Right cardiac atrium (tissue), 5 donors: Measurements from ENCODE around the gene CTAGE9. TPM values are rescaled to one million over a fixed set of nuclear protein-coding genes. Genes with fewer than 3 reads are reported as not detected.
A peak's percentile ranks its signal among the peaks of the same experiment; 100 is the strongest.
"Not testable (repeated sequence)": the region's sequence is repeated elsewhere in the genome, so short reads cannot be mapped to it uniquely, and the experiment has no call there.

ENCODE experiments used
- ATAC-seq, 2 donors: fragments of 200-7000 bp; cut with Tn5 transposase; one replicate each; pipeline versions ENCODE4 v1.8.0 to v1.9.1; 2020; ENCODE audit warnings: moderate library complexity in 2 of 2, mild to moderate bottlenecking in 1 of 2
- DNase-seq, 3 donors: peaks; one replicate each; pipeline ENCODE4 v3.0.0-alpha.2; 2020
- H3K27ac ChIP-seq: one replicate; pipeline ENCODE4 v1.5.1; 2013; ENCODE audit warnings: mild to moderate bottlenecking, low read length, control low read depth, moderate library complexity
- H3K27me3 ChIP-seq: one replicate; pipeline ENCODE4 v1.6.1; 2013; ENCODE audit not compliant: control insufficient read depth, insufficient read depth
- H3K4me1 ChIP-seq: one replicate; pipeline ENCODE4 v1.6.1; 2013; ENCODE audit warnings: low read length; ENCODE audit not compliant: control insufficient read depth, insufficient read depth
- H3K4me3 ChIP-seq: one replicate; pipeline ENCODE4 v1.5.1; 2013; ENCODE audit warnings: low read length, control low read depth
- H3K9me3 ChIP-seq: one replicate; pipeline ENCODE4 v1.6.1; 2013; ENCODE audit warnings: low read length; ENCODE audit not compliant: control insufficient read depth
- WGBS: extraction: QIAGEN DNeasy Blood & Tissue Kit; methylation state at CpG from one replicate; pipeline ENCODE4 v1.1.7; 2013; 5-methylcytosine and 5-hydroxymethylcytosine counted together
- intact Hi-C, 4 donors: fragments of 100-400 bp; cut with DNase I; formaldehyde crosslinking; loops; one replicate each; pipeline versions ENCODE4 v1.11.0 to v1.14.0; 2022 to 2023
- long read RNA-seq, 4 donors: library from polyadenylated mRNA; unstranded; transcript quantifications; one replicate each; pipeline ENCODE4 v2.0.0, GENCODE V29; 2020 to 2021
- polyA plus RNA-seq: library from polyadenylated mRNA; stranded (reverse); fragments of 200-250 nt; gene quantifications from one replicate; pipeline ENCODE4 v1.2.3, GENCODE V29; 2013
- total RNA-seq, 4 donors: library from RNA; stranded (reverse); fragmentation: NEBNext Ultra II Directional; extraction: Animal tissue kit (Norgen Biotek cat#: 25700); gene quantifications; one replicate each; pipeline ENCODE4 v1.2.1, GENCODE V29; 2021
- donor health status: healthy with polysubstance abuse.
- donor health status: DM: no; HTN: yes; CAD: no.
- donor health status: DM: no; HTN: no; CAD: no.
- donor health status: DM: no; HTN: yes; CAD: no; lungs with severe emphysema.
- donor health status: DM: yes; HTN: yes; CAD: no.

CTAGE9 gene
- total RNA-seq (not detected), polyA plus RNA-seq (not detected)
- long read RNA-seq, donor 1 = 0 reads
- long read RNA-seq, donor 2 = 0 reads
- long read RNA-seq, donor 3 = 0 reads
- long read RNA-seq, donor 4 = 0 reads

GRCh38 chr6:131710917-131711316 is at the start of gene CTAGE9:
Gene CTAGE9, minus strand, starts transcription at chr6:131711017. Its CDS starts 0 bp downstream, at chr6:131711017.
- H3K4me3 ChIP-seq, H3K9me3 ChIP-seq, H3K27me3 ChIP-seq, H3K27ac ChIP-seq, ATAC-seq, DNase-seq, H3K4me1 ChIP-seq, intact Hi-C loops: not testable (repeated sequence)
- WGBS = 98% methylated on average over 7 of the region's 18 CpGs

DNA sequence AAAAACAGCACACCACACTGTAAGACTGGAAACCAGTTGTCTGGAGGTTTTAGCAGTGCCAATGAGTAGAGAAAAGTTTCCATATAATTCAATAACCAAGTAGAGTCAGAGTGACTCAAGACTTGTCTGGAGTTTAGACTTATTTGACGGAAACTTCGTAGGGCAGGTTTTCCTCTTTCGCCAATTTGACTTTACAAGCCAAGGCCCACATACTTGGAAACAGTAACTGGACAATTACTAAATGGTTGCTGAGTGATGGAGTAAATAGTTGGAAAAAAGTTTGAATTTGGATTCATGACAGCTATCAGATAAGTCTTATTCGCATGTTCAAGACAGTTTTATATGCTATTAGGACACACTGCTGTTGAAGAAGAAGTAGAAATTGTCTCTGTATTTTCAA is 48.1 kb upstream of the CTAGE9 start:
- H3K27ac ChIP-seq = no peak overlapping the region
- no peaks in the 10 kb centered on the region for H3K9me3 ChIP-seq
- ATAC-seq (peak; percentile 45 to 56), DNase-seq (no peak)
- no peaks in the 10 kb centered on the region for H3K4me1 ChIP-seq
- no peaks in the 10 kb centered on the region for H3K27me3 ChIP-seq
- intact Hi-C loops = no loop called here
- 70% methylated on average over 4 of the region's 4 CpGs for WGBS
- H3K4me3 ChIP-seq = no peak overlapping the region

DNA sequence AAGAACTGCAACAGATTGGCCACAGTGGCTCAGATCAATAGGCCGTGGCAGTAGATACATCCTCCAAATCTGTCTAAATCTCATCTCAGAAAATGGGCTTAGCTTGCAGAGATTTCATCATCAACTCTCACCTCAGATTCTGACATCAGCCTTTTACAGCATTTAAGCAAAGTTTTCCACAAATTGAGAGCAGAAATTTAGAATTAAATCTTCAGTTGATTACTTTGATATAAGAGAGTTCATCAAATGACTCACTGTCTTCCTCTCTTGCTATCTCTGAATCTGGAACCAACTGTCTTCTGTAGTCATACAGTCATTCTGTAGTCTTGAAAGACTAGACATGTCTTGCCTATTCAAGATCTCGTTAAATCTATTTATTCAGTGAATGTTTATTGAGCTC is 45.2 kb upstream of the CTAGE9 start:
- WGBS = 87% methylated on average over 2 of the region's 2 CpGs
- Histone ChIP-seq H3K9me3 (no peaks in the 10 kb centered on the region), H3K27me3 (no peaks in the 10 kb centered on the region), H3K4me3 (no peak overlapping the region), H3K4me1 (no peaks in the 10 kb centered on the region), H3K27ac (no peak overlapping the region)
- intact Hi-C loops = no loop called here
- DNase-seq (no peak), ATAC-seq (no peak)

GRCh38 chr6:131755597-131755996 is 44.8 kb upstream of the CTAGE9 start:
- intact Hi-C loops = no loop called here
- Histone ChIP-seq H3K4me3 (no peak overlapping the region), H3K4me1 (no peaks in the 10 kb centered on the region), H3K27me3 (no peaks in the 10 kb centered on the region), H3K9me3 (no peaks in the 10 kb centered on the region), H3K27ac (no peak overlapping the region)
- WGBS = 96% methylated on average over 3 of the region's 3 CpGs
- ATAC-seq = no peak
- DNase-seq = no peak

- 48% methylated on average over 9 of the region's 9 CpGs for WGBS
- Histone ChIP-seq H3K27me3 (no peaks in the 10 kb centered on the region), H3K4me3 (no peak overlapping the region), H3K4me1 (no peaks in the 10 kb centered on the region), H3K9me3 (no peaks in the 10 kb centered on the region), H3K27ac (no peak overlapping the region)
- peak in 1 of 2 donors; percentile 53 for ATAC-seq
- intact Hi-C loops = no loop called here
- no peak for DNase-seq
Observed at GRCh38 chr6:131754715-131755567, 44.1 kb upstream of the CTAGE9 start.

DNA sequence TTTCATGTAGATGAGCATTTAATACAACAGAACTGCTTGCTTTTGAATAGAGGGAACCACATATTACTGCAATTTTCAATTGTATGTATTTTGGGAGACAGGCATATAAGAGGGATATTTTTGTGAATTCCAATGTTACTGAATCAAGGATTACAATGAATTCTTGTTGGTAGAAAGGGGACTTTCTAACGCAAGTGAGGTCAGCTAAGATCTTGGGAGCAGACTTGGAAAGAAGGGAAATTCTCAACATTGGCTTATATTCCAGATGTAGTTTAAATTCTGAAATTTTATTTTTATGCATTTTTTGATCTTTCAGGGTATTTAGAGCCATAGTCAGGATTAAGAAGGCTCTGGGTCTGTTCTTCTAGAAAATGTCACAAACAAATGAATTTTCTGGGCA is 43.3 kb upstream of the CTAGE9 start:
- intact Hi-C loops = no loop called here
- Histone ChIP-seq H3K9me3 (no peaks in the 10 kb centered on the region), H3K27me3 (no peaks in the 10 kb centered on the region), H3K27ac (no peak overlapping the region), H3K4me1 (no peaks in the 10 kb centered on the region), H3K4me3 (no peak overlapping the region)
- 57% methylated on average over 1 of the region's 1 CpG for WGBS
- no peak for ATAC-seq
- DNase-seq = no peak

DNA sequence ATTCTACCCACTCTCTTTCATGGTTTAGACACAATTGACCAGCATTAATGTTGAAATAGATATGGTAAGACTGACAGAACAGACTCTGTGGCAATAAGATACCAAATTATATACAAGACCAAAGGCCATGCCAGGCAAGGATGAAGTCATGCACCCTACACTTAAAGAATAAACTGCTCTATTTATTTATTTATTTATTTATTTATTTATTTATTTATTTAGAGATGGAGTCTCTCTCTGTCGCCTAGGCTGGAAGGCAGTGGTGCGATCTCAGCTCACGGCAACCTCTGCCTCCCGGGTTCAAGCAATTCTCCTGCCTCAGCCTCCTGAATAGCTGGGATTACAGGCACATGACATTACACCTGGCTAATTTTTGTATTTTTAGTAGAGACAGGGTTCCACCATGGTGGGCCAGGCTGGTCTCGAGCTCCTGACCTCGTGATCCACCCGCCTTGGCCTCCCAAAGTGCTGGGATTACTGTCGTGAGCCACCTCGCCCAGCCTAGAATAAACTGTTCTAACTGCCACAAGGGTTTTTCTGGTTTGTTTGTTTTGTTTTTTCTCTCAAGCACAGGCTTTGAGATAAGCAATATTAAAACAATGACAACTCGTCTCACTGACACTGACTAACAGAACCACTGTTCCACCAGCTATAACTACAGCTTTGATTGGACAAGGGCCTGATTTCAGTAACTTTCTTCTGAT is 40.3 kb upstream of the CTAGE9 start:
- H3K4me1 ChIP-seq, ATAC-seq, DNase-seq, intact Hi-C loops, H3K27me3 ChIP-seq, H3K9me3 ChIP-seq, H3K4me3 ChIP-seq, H3K27ac ChIP-seq: not testable (repeated sequence)
- WGBS = 84% methylated on average over 10 of the region's 10 CpGs

- 94% methylated on average over 7 of the region's 7 CpGs for WGBS
- intact Hi-C loops = no loop called here
Observed at GRCh38 chr6:131749023-131749422, 38.2 kb upstream of the CTAGE9 start.

DNA sequence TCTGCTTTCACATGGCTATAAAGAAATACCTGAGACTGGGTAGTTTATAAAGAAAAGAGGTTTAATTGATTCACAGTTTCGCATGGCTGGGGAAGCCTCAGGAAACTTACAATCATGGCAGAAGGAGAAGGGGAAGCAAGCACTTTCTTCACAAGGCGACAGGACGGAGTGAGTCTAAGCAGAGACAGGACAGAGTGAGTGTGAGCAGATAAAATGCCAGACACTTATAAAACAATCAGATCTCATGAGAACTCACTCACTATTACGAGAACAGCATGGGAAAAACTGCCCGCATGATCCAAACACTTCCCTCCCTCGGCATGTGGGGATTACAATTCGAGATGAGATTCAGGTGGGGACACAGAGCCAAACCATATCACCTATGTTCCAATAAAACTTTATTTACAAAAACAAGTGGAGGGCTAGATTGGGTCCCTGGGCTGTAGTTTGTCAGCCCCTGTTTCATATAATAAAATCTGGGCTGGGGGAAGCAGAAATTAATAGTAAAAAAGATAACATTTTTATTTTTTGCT is 37.1 kb upstream of the CTAGE9 start:
- H3K4me1 ChIP-seq = no peaks in the 10 kb centered on the region
- intact Hi-C loops = no loop called here
- no peak overlapping the region for H3K27ac ChIP-seq
- H3K27me3 ChIP-seq = no peaks in the 10 kb centered on the region
- WGBS = 60% methylated on average over 7 of the region's 7 CpGs
- H3K4me3 ChIP-seq = no peak overlapping the region
- ATAC-seq = peak; percentile 23 to 55
- H3K9me3 ChIP-seq = no peaks in the 10 kb centered on the region
- DNase-seq = no peak

More at GRCh38 chr6:131749023-131749422, 38.2 kb upstream of the CTAGE9 start:
- Histone ChIP-seq H3K9me3 (no peaks in the 10 kb centered on the region), H3K4me1 (no peaks in the 10 kb centered on the region), H3K27ac (no peak overlapping the region), H3K27me3 (no peaks in the 10 kb centered on the region), H3K4me3 (no peak overlapping the region)
- ATAC-seq = no peak
- no peak for DNase-seq

GRCh38 chr6:131745476-131745875 is 34.7 kb upstream of the CTAGE9 start:
- H3K4me3 ChIP-seq = no peak overlapping the region
- no peaks in the 10 kb centered on the region for H3K4me1 ChIP-seq
- 88% methylated on average over 5 of the region's 5 CpGs for WGBS
- H3K27ac ChIP-seq = no peak overlapping the region
- ATAC-seq (no peak), DNase-seq (no peak)
- no peaks in the 10 kb centered on the region for H3K27me3 ChIP-seq
- intact Hi-C loops = no loop called here
- H3K9me3 ChIP-seq = no peaks in the 10 kb centered on the region
